HL-60 (cell line): ENCODE results near the gene ASCL2.

Experiments used
- DNase-seq, 2 experiments: peaks; one replicate each; pipeline ENCODE4 v3.0.0-alpha.2; 2010 to 2020; ENCODE audit warnings: low read depth in 1 of 2, low spot score in 1 of 2
- H3K27ac ChIP-seq: fragments of 250-450 bp; sonication (Bioruptor Pico); replicated peaks from 2 replicates; pipeline ENCODE4 v1.5.1; 2020; ENCODE audit warnings: mild to moderate bottlenecking, moderate library complexity
- H3K27me3 ChIP-seq: fragments of 250-450 bp; sonication (Bioruptor Pico); 2 replicates; pipeline ENCODE4 v1.5.1; 2021; ENCODE audit warnings: mild to moderate bottlenecking, moderate library complexity; ENCODE audit not compliant: insufficient read depth, poor library complexity, severe bottlenecking
- H3K4me3 ChIP-seq: replicated peaks from 2 replicates; pipeline ENCODE4 v1.5.1; 2011; ENCODE audit warnings: mild to moderate bottlenecking, control low read depth, low read length; ENCODE audit not compliant: insufficient read depth
- CTCF ChIP-seq: IDR thresholded peaks from one replicate; pipeline ENCODE4 v1.5.1; 2011; ENCODE audit warnings: low read length, control low read depth, inconsistent platforms; ENCODE audit not compliant: insufficient read depth
- GABPA ChIP-seq: IDR thresholded peaks from 2 replicates; pipeline ENCODE4 v1.6.1; 2012; ENCODE audit warnings: low read depth
- POLR2AphosphoS5 ChIP-seq: IDR thresholded peaks from 2 replicates; pipeline ENCODE4 v1.6.1; 2012; ENCODE audit warnings: low read depth
- REST ChIP-seq: IDR thresholded peaks from 2 replicates; pipeline ENCODE4 v1.6.1; 2012; ENCODE audit warnings: low read depth; ENCODE audit not compliant: insufficient replicate concordance
- SPI1 ChIP-seq: IDR thresholded peaks from 2 replicates; pipeline ENCODE4 v1.6.1; 2012; ENCODE audit warnings: low read depth, mild to moderate bottlenecking, borderline replicate concordance

The ASCL2 gene

DNA sequence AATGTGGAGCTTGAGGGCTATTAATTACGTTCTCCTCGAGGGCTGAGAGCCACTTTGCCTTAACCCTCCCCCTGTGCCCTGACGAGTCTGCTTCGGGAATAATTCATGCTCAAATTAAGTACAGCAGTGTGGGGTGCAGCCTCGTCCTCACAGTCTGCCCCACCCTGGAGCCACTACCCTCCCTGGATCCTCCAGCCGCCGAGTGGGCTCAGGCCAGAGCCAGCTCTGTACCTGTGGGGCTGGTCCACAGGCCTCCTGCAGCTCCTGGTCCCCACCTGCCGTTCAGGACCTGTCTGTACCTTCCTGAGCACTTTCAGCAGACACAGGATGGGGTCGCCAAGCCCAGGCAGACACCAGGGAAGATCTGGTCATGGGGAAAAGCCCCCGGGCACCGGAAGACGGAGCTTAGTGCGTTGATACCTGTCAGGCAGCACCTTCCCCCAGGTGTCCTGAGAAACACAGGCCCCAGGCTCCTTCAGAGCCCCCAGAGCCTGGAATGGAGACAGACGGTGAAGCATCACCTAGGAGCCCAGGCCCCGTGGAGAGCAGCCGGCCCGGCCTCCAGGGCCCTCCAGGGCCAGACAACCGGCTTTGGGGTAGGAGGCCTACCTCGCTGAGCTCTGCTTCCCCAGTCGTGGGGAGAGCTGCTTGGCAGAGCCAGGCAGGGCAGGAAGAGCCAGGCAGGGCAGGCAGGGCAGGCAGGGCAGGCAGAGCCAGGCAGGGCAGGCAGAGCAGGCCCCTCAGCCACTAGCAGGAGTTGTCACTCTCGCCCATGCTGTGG, 41.2 kb upstream of the ASCL2 start:
- no peak overlapping the region for H3K27ac ChIP-seq

GRCh38 chr11:2310786-2311352, 40.5 kb upstream of the ASCL2 start:
- no peak for TF ChIP-seq GABPA
- no peak for TF ChIP-seq REST
- TF ChIP-seq POLR2AphosphoS5, result no peak; the same call in 1 of the 2 replicates
- no peak for TF ChIP-seq CTCF
- TF ChIP-seq SPI1, result no peak
- DNase-seq, result no peak
- Histone ChIP-seq H3K4me3 (no peak overlapping the region), H3K27ac (no peak overlapping the region), H3K27me3 (no peaks in the 10 kb centered on the region)

More for the DNA sequence above, 41.2 kb upstream of the ASCL2 start:
- TF ChIP-seq POLR2AphosphoS5 (peak; percentile 16; the same call in 1 of the 2 replicates), REST (no peak)
- no peak for DNase-seq
- Histone ChIP-seq H3K27me3 (no peaks in the 10 kb centered on the region), H3K4me3 (no peak overlapping the region)

- Histone ChIP-seq H3K4me3 (no peak overlapping the region), H3K27me3 (no peaks in the 10 kb centered on the region), H3K27ac (no peak overlapping the region)
- peak; percentile 30 for TF ChIP-seq POLR2AphosphoS5
- no peak for TF ChIP-seq GABPA
- no peak for DNase-seq
These were observed 39.8 kb upstream of the ASCL2 start for GRCh38 chr11:2310073-2310785.

DNA sequence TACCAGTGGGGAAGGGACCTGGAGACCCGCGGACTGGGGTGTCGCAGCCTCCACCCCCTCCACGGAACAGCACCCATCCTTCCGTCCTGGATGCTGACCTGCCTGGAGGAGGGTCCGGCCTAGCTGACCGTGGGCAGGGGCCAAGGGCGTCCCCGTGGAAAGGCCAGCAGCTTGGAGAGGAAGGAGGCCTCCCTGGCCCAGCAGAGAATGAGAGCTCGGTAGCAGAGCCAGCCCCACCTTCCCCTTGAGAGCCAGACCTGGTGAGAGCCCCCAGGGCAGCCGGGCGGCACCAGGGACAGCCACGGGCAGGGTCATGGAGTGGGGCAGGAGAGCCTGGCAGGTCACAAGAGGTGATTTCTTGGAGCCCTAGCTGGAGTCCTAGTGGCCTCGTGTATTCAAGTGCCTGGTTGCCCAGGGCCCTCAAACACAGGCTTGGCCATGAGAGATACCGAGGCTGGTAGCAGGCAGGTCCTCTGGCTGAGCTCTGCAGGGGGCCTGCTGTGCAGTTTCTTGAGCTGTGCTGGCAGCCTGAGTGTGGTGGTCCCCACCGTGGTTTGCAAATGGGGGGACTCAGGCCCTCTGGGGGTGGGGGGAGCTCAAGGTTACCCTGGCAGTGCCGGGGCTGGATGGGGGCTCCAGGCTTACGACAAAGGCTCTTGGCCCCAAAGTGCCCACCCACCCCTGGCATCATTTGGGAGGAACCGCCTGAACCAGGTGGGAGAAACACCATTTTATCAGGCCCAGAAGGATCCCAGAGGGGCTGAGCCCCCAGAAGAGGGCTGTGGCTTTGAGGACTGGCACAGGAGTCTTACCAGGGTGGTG, 39.1 kb upstream of the ASCL2 start:
- DNase-seq, result no peak
- Histone ChIP-seq H3K27me3 (no peaks in the 10 kb centered on the region), H3K27ac (no peak overlapping the region), H3K4me3 (no peak overlapping the region)
- no peak for TF ChIP-seq GABPA

DNA sequence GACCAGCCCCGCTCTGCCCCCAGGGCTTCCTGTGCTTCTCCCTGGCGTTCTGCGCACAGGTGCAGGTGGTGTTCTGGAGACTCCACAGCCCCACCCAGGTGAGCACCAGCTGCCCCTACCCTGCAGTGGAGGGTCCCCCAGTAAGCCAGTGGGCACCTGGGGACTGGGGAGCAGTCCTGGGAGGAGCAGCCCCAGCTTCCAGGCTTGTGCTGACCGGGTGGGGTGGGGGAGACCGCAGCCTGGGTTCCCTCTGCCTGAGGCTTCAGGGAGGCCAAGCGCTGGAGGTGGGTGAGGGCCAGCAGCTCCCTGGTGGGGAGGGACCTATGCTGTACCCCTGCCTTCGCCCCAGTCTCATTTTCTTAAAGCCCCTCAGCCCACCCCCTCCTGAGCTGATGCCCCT, 38.3 kb upstream of the ASCL2 start:
- Histone ChIP-seq H3K27ac (no peak overlapping the region), H3K4me3 (no peak overlapping the region), H3K27me3 (no peaks in the 10 kb centered on the region)
- no peak for TF ChIP-seq SPI1
- no peak for TF ChIP-seq CTCF
- no peak for TF ChIP-seq GABPA
- peak; percentile 12; the same call in 1 of the 2 replicates for TF ChIP-seq POLR2AphosphoS5
- DNase-seq, result no peak
